Spleen (tissue), 11 donors: ENCODE measurements around the gene FOXD1. TPM values are rescaled to one million over a fixed set of nuclear protein-coding genes. Genes with fewer than 3 reads are reported as not detected.
"Not testable (repeated sequence)": the region's sequence is repeated elsewhere in the genome, so short reads cannot be mapped to it uniquely, and the experiment has no call there.

ENCODE experiments used
- DNase-seq: peaks from one replicate; pipeline ENCODE4 v3.0.0-alpha.2; 2020
- H3K27ac ChIP-seq, 8 donors: fragments of 200-600 bp; sonication (generic) in 7 of 8; 1 replicate in 4 of 8; 2 replicates in 4 of 8; pipeline versions ENCODE4 v1.5.0 to v1.8.0; 2016 to 2021; ENCODE audit warnings: inconsistent platforms in 4 of 8, mild to moderate bottlenecking in 4 of 8, moderate library complexity in 1 of 8
- H3K27me3 ChIP-seq, 7 donors: fragments of 200-600 bp; sonication (generic) in 6 of 7; replicated peaks in 1 of 7; 1 replicate in 4 of 7; 2 replicates in 3 of 7; pipeline versions ENCODE4 v1.5.0 to v1.8.0; 2016 to 2021; ENCODE audit warnings: inconsistent platforms in 3 of 7, mild to moderate bottlenecking in 1 of 7
- H3K36me3 ChIP-seq, 6 donors: fragments of 200-600 bp; sonication (generic) in 5 of 6; 1 replicate in 4 of 6; 2 replicates in 2 of 6; pipeline versions ENCODE4 v1.5.0 to v1.8.0; 2016 to 2021; ENCODE audit warnings: inconsistent platforms in 2 of 6
- H3K4me1 ChIP-seq, 6 donors: fragments of 200-600 bp; sonication (generic) in 5 of 6; 1 replicate in 3 of 6; 2 replicates in 3 of 6; pipeline versions ENCODE4 v1.5.0 to v1.8.0; 2016 to 2021; ENCODE audit warnings: inconsistent platforms in 3 of 6
- H3K4me3 ChIP-seq, 8 donors: fragments of 200-600 bp; sonication (generic) in 7 of 8; 1 replicate in 4 of 8; 2 replicates in 4 of 8; pipeline versions ENCODE4 v1.5.0 to v1.8.0; 2016 to 2021; ENCODE audit warnings: inconsistent platforms in 4 of 8, mild to moderate bottlenecking in 4 of 8, moderate library complexity in 2 of 8
- H3K9me3 ChIP-seq, 8 donors: fragments of 200-600 bp; sonication (generic) in 7 of 8; 1 replicate in 4 of 8; 2 replicates in 4 of 8; pipeline versions ENCODE4 v1.5.0 to v1.8.0; 2016 to 2021; ENCODE audit warnings: inconsistent platforms in 4 of 8
- CTCF ChIP-seq, 11 experiments: fragments of 200-600 bp in 7 of 11; fragments of 450-650 bp in 4 of 11; sonication (generic) in 4 of 11; IDR thresholded peaks in 8 of 11; conservative IDR thresholded peaks in 3 of 11; 1 replicate in 7 of 11; 2 replicates in 4 of 11; pipeline versions ENCODE4 v1.4.0 to v1.8.0; 2016 to 2021; ENCODE audit warnings: antibody characterized with exemption in 11 of 11, inconsistent platforms in 4 of 11, mild to moderate bottlenecking in 1 of 11
- POLR2A ChIP-seq, 3 donors: fragments of 450-650 bp; IDR thresholded peaks; one replicate each; pipeline ENCODE4 v1.5.1; 2017; ENCODE audit warnings: antibody characterized with exemption in 3 of 3, mild to moderate bottlenecking in 1 of 3
- POLR2AphosphoS5 ChIP-seq, 3 donors: sonication (generic); formaldehyde crosslinking; IDR thresholded peaks; one replicate each; pipeline ENCODE4 v1.5.1; 2017; ENCODE audit warnings: antibody characterized with exemption in 3 of 3
- WGBS, 5 donors: extraction: QIAGEN DNeasy Blood & Tissue Kit in 3 of 5; methylation state at CpG; one replicate each; pipeline versions ENCODE4 v1.1.5 to v1.1.7; 2013 to 2018; 5-methylcytosine and 5-hydroxymethylcytosine counted together
- intact Hi-C: fragments of 100-400 bp; cut with DNase I; formaldehyde crosslinking; loops from one replicate; pipeline ENCODE4 v1.15.0; 2023; ENCODE audit warnings: low total_unique reads
- polyA plus RNA-seq, 3 donors: library from polyadenylated mRNA; stranded (reverse); fragments of 200-250 nt; gene quantifications; one replicate each; pipeline ENCODE4 v1.2.1, GENCODE V29; 2013
- total RNA-seq, 7 donors: library from RNA; depleted of rRNA in 3 of 7; stranded (reverse); fragments of >200 nt in 3 of 7; fragmentation: NEBNext Ultra II Directional in 4 of 7; extraction: Animal tissue kit (Norgen Biotek cat#: 25700) in 4 of 7; gene quantifications; one replicate each; pipeline versions ENCODE4 v1.1.0 to v1.2.1, GENCODE V29; 2016 to 2021
- donor health status: healthy with polysubstance abuse.
- donor health status: DM: no; HTN: no; CAD: no; lungs with moderate emphysema.
- donor health status: DM: no; HTN: no; CAD: no.
- donor health status: Bipolar disorder and iron deficiency.
- donor health status: healthy.
- donor health status: DM: no; HTN: no; CAD: no.
- donor health status: DM: yes; HTN: yes; CAD: no.

The FOXD1 gene
- total and polyA plus RNA-seq, 10 donors, result 0.09 to 1.1 (median 0.37) TPM; not detected in 1

GRCh38 chr5:73411936-73412596 is 36.5 kb downstream of the FOXD1 start:
- Histone ChIP-seq H3K27ac (no peak overlapping the region), H3K4me1 (no peaks in the 10 kb centered on the region), H3K4me3 (no peak overlapping the region), H3K27me3 (peaks cover 0 to 77% (median 17%) of the 10 kb centered on the region in 7 donors), H3K36me3 (no peaks in the 10 kb centered on the region), H3K9me3 (peaks cover 0 to 5% (median 0%) of the 10 kb centered on the region in 8 donors)
- no peak for DNase-seq
- intact Hi-C loops, result no loop called here
- WGBS, 5 donors, result 33 to 55% (median 51%) methylated on average over 5 of the region's 5 CpGs
- TF ChIP-seq POLR2AphosphoS5 (IDR thresholded peaks at IDR 0.05), result no peak
- no peak for TF ChIP-seq CTCF (IDR thresholded peaks at IDR 0.05 in 8 of 11, conservative IDR thresholded peaks at IDR 0.05 in 3 of 11)
- no peak for TF ChIP-seq POLR2A (IDR thresholded peaks at IDR 0.05)

- H3K27me3 ChIP-seq, result peaks cover 0 to 63% (median 0%) of the 10 kb centered on the region in 7 donors
- DNase-seq, H3K27ac ChIP-seq, H3K9me3 ChIP-seq, H3K36me3 ChIP-seq, H3K4me3 ChIP-seq, intact Hi-C loops, H3K4me1 ChIP-seq: not testable (repeated sequence)
- WGBS, 5 donors, result 86 to 90% (median 88%) methylated on average over 17 to 18 of the region's 18 CpGs
Observed at GRCh38 chr5:73409927-73410326, 38.6 kb downstream of the FOXD1 start.

- intact Hi-C loops, result no loop called here
- TF ChIP-seq CTCF (IDR thresholded peaks at IDR 0.05 in 8 of 11, conservative IDR thresholded peaks at IDR 0.05 in 3 of 11) (no peak), POLR2AphosphoS5 (IDR thresholded peaks at IDR 0.05) (no peak), POLR2A (IDR thresholded peaks at IDR 0.05) (no peak)
Observed at GRCh38 chr5:73405691-73406090, 42.9 kb downstream of the FOXD1 start.

GRCh38 chr5:73399775-73400174 is 48.8 kb downstream of the FOXD1 start:
- TF ChIP-seq POLR2AphosphoS5 (IDR thresholded peaks at IDR 0.05) (no peak), POLR2A (IDR thresholded peaks at IDR 0.05) (no peak), CTCF (IDR thresholded peaks at IDR 0.05 in 8 of 11, conservative IDR thresholded peaks at IDR 0.05 in 3 of 11) (no peak)
- Histone ChIP-seq H3K4me1 (no peaks in the 10 kb centered on the region), H3K9me3 (no peaks in the 10 kb centered on the region), H3K4me3 (no peak overlapping the region), H3K27ac (no peak overlapping the region), H3K27me3 (peaks cover 0 to 48% (median 3%) of the 10 kb centered on the region in 7 donors), H3K36me3 (no peaks in the 10 kb centered on the region)
- intact Hi-C loops, result no loop called here
- no peak for DNase-seq

More at GRCh38 chr5:73405691-73406090, 42.9 kb downstream of the FOXD1 start:
- no peak overlapping the region for H3K4me3 ChIP-seq
- H3K27me3 ChIP-seq, result peaks cover 0 to 38% (median 3%) of the 10 kb centered on the region in 7 donors
- WGBS, 5 donors, result 4 to 21% (median 8%) methylated on average over 1 of the region's 1 CpG
- no peaks in the 10 kb centered on the region for H3K36me3 ChIP-seq
- H3K9me3 ChIP-seq, result no peaks in the 10 kb centered on the region
- H3K4me1 ChIP-seq, result no peaks in the 10 kb centered on the region
- no peak for DNase-seq
- no peak overlapping the region for H3K27ac ChIP-seq

Other genes with a start within 250 kb of the FOXD1 start
- gene BTF3, start 49.7 kb upstream of the FOXD1 start, total RNA-seq, result 100 to 1,000 TPM; 368 to 539 (median 463) TPM
- 100 to 1,000 TPM; 689 to 914 (median 771) TPM for gene BTF3, start 49.7 kb upstream of the FOXD1 start, polyA plus RNA-seq
- 10 to 100 TPM; 20.6 to 32.0 (median 24.4) TPM for gene ANKRA2, start 116.9 kb upstream of the FOXD1 start, total RNA-seq
- gene ANKRA2, start 116.9 kb upstream of the FOXD1 start, polyA plus RNA-seq, result 10 to 100 TPM; 23.8 to 35.1 (median 25.6) TPM
- 10 to 100 TPM; 14.5 to 37.0 (median 21.5) TPM for gene UTP15, start 117.0 kb upstream of the FOXD1 start, total RNA-seq
- gene UTP15, start 117.0 kb upstream of the FOXD1 start, polyA plus RNA-seq, result 1 to 10 TPM; 4.5 to 5.6 (median 5.0) TPM
- 10 to 100 TPM in 4 of 7 donors, 1 to 10 TPM in 3; 3.8 to 17.5 (median 10.0) TPM for gene ARHGEF28, start 177.4 kb upstream of the FOXD1 start, total RNA-seq
- 1 to 10 TPM in 2 of 3 donors, under 1 TPM in 1; 0.53 to 3.3 (median 1.5) TPM for gene ARHGEF28, start 177.4 kb upstream of the FOXD1 start, polyA plus RNA-seq